Fibroblast of skin of right biceps (primary cell): ENCODE measurements around the gene ACADL.

Source experiments
- DNase-seq: peaks from one replicate; pipeline ENCODE4 v3.0.0-alpha.2; 2013

Gene ACADL

GRCh38 chr2:210169516-210170195 is 55.6 kb downstream of the ACADL start:
- DNase-seq: peak; percentile 69

- DNase-seq: peak; percentile 6
These were observed 58.0 kb downstream of the ACADL start for GRCh38 chr2:210167227-210167626.

GRCh38 chr2:210162466-210163124 is 62.7 kb downstream of the ACADL start:
- DNase-seq: no peak

DNA sequence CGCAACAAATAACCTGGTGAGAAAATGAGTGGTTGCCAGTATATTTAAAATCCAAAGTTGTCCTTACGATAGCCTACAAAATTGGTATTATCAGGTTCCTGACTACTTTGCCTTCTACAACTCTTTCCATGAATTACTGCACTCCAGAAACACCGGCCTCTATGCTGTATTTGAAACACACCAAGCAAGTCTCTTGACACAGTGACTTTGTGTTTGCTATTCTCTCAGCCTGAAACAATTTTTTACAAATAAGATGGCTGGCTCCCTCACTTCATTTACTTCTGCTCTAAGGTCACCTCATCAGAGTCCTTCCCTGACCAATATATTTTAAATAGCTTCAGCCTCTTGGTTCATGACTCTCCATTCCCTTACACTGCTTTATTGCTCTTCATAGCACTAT is 66.2 kb downstream of the ACADL start:
- no peak for DNase-seq

GRCh38 chr2:210158236-210158635 is 67.0 kb downstream of the ACADL start:
- no peak for DNase-seq

- DNase-seq: no peak
These were observed 67.7 kb downstream of the ACADL start for GRCh38 chr2:210157526-210157925.

DNA sequence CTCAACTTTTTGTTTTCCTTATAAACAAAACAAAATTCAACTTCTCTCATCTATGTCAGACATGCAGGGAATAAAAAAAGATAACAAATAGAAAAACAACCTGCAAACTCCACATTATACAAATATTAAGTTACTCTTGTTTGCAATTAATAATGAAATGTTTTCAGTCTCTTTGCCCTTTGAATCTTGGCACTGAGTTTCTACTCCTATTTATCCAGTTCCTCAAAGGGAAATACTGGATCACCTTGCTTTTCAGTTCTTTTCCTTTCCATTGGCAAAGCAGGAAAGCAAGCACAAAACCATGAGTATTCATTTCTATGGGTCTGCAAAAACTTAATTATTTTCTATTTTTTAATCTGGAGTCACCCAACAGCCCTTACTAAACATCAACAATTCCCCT is 77.6 kb downstream of the ACADL start:
- no peak for DNase-seq
